Measurements from ENCODE around the gene TGFB1.

DNA sequence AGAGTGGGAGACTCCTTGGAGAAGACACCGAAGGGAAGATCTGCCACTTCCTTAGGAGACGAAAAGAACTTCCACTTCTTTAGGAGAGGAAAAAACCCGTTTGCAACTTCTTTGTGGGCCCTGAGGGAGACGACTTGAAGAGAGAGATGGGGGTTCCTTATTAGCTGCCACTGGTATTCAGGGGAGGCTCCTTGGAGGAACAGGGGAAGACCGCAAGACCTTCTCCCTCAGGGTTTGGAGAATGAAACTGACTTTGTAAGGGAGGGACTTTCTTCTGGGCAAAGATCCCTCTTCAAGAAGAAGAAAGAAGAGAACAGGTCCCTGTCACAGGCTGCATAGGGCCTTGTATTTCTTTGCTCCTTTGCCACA is 44.3 kb upstream of the TGFB1 start:
- TF ChIP-seq POLR2A (IDR thresholded peaks at IDR 0.05; ENCODE audit: low read depth, low read length) (no peak), TAF1 (IDR thresholded peaks at IDR 0.05; ENCODE audit: borderline replicate concordance, low read depth, low read length) (no peak)
